HepG2 (cell line): ENCODE results near the gene PARVB. TPM values are rescaled to one million over a fixed set of nuclear protein-coding genes. Genes with fewer than 3 reads are reported as not detected.

ENCODE experiments used
- ATAC-seq: fragments of 200-7000 bp; cut with Tn5 transposase; 3 replicates; pipeline ENCODE4 v1.9.1; 2020; ENCODE audit warnings: mild to moderate bottlenecking, moderate library complexity
- BruUV-seq: library from RNA; stranded (reverse); fragments of 400-500 nt; replicated peaks from 2 replicates; lab custom pipeline; 2021; lab: Mats Ljungman, UMichigan
- CTCF ChIA-PET: fragments of 300-600 bp; formaldehyde crosslinking; extraction: SDS; loops from one replicate; lab custom pipeline; 2021; ENCODE audit warnings: low total read pairs, inconsistent platforms, low intra/inter-chr PET ratio; lab: Yijun Ruan, JAX
- POLR2A ChIA-PET: fragments of 350-600 bp; sonication (Branson Sonifier 250); formaldehyde crosslinking; loops from one replicate; lab custom pipeline; 2020; ENCODE audit warnings: antibody characterized with exemption, inconsistent platforms; lab: Yijun Ruan, JAX
- DNase-seq: peaks from one replicate; pipeline ENCODE4 v3.0.0-alpha.2; 2015; ENCODE audit warnings: low spot score
- FAIRE-seq: peaks from 3 replicates; lab custom pipeline; 2011; peaks lifted over from hg19 to GRCh38; lab: Jason Lieb, UNC
- H2AFZ ChIP-seq: one replicate; pipeline ENCODE4 v1.6.1; 2011; ENCODE audit warnings: low read length, inconsistent platforms
- H3K27ac ChIP-seq: fragments of 300-600 bp; 3 replicates; pipeline ENCODE4 v1.8.0; 2011; ENCODE audit warnings: mixed run types, mild to moderate bottlenecking, mixed read lengths, low read length, inconsistent platforms; ENCODE audit not compliant: insufficient read depth; ENCODE audit errors: extremely low read length
- H3K27me3 ChIP-seq, 2 experiments: fragments of 200-600 bp in 1 of 2; 2 replicates in 1 of 2; 3 replicates in 1 of 2; pipeline versions ENCODE4 v1.6.0 to v1.8.0; 2011; ENCODE audit warnings: low read length in 2 of 2, mild to moderate bottlenecking in 2 of 2, moderate library complexity in 2 of 2, inconsistent platforms in 1 of 2; ENCODE audit not compliant: insufficient read depth in 2 of 2, control insufficient read depth in 1 of 2
- H3K36me3 ChIP-seq, 2 experiments: fragments of 200-600 bp in 1 of 2; replicated peaks in 1 of 2; 2 replicates in 1 of 2; 3 replicates in 1 of 2; pipeline versions ENCODE4 v1.5.1 to v1.8.0; 2011; ENCODE audit warnings: low read length in 2 of 2, inconsistent platforms in 1 of 2; ENCODE audit not compliant: insufficient read depth in 2 of 2, control insufficient read depth in 1 of 2
- H3K4me1 ChIP-seq: 2 replicates; pipeline ENCODE4 v1.5.1; 2012; ENCODE audit warnings: low read length, inconsistent platforms; ENCODE audit not compliant: insufficient read depth
- H3K4me2 ChIP-seq: 2 replicates; pipeline ENCODE4 v1.6.0; 2011; ENCODE audit warnings: low read depth, low read length, inconsistent platforms
- H3K4me3 ChIP-seq, 3 experiments: fragments of 200-600 bp in 1 of 3; sonication (generic), shearing (Covaris generic) in 1 of 3; replicated peaks in 1 of 3; 2 replicates each; pipeline ENCODE4 v1.5.1; 2011 to 2016; ENCODE audit warnings: low read length in 3 of 3, inconsistent platforms in 2 of 3, low read depth in 2 of 3, mild to moderate bottlenecking in 2 of 3, control low read depth in 1 of 3, mixed read lengths in 1 of 3; ENCODE audit not compliant: insufficient read depth in 1 of 3
- H3K79me2 ChIP-seq: one replicate; pipeline ENCODE4 v1.6.1; 2011; ENCODE audit warnings: low read length, inconsistent platforms; ENCODE audit not compliant: insufficient read depth
- H3K9ac ChIP-seq: 2 replicates; pipeline ENCODE4 v1.6.0; 2011; ENCODE audit warnings: mild to moderate bottlenecking, low read depth, low read length, inconsistent platforms; ENCODE audit not compliant: insufficient read depth
- H3K9me3 ChIP-seq: 2 replicates; pipeline ENCODE4 v1.5.1; 2012; ENCODE audit warnings: mild to moderate bottlenecking, low read length
- H4K20me1 ChIP-seq: 2 replicates; pipeline ENCODE4 v1.6.0; 2011; ENCODE audit warnings: inconsistent platforms, mild to moderate bottlenecking, low read length, moderate library complexity; ENCODE audit not compliant: insufficient read depth
- ATF7 ChIP-seq, 2 experiments: fragments of 450-650 bp in 1 of 2; sonication (generic) in 1 of 2; formaldehyde crosslinking in 1 of 2; IDR thresholded peaks; 2 replicates each; pipeline versions ENCODE4 v1.4.0 to v1.6.1; 2016 to 2020; ENCODE audit warnings: antibody characterized with exemption in 1 of 2, mild to moderate bottlenecking in 1 of 2, missing genetic modification reagents in 1 of 2
- CREB1 ChIP-seq, 2 experiments: fragments of 450-650 bp in 1 of 2; IDR thresholded peaks; 2 replicates each; pipeline ENCODE4 v1.6.1; 2016 to 2017; ENCODE audit warnings: control low read depth in 1 of 2, mild to moderate bottlenecking in 1 of 2, missing compliant biosample characterization in 1 of 2, missing genetic modification characterization in 1 of 2
- ISL2 ChIP-seq: sonication (generic); formaldehyde crosslinking; IDR thresholded peaks from 2 replicates; pipeline ENCODE4 v1.5.0; 2020; ENCODE audit warnings: missing genetic modification reagents
- SP2 ChIP-seq: sonication (generic); formaldehyde crosslinking; IDR thresholded peaks from 2 replicates; pipeline ENCODE4 v1.5.1; 2020; ENCODE audit warnings: mild to moderate bottlenecking, missing genetic modification reagents
- ZNF367 ChIP-seq: sonication (generic); formaldehyde crosslinking; IDR thresholded peaks from 2 replicates; pipeline ENCODE4 v1.4.0; 2020; ENCODE audit warnings: missing genetic modification reagents, borderline replicate concordance
- WGBS: methylation state at CpG from one replicate; pipeline ENCODE4 v1.1.6; 2017; ENCODE audit warnings: low lambda C conversion rate; 5-methylcytosine and 5-hydroxymethylcytosine counted together
- in situ Hi-C: cut with HindIII; loops from 2 replicates; pipeline ENCODE4 v1.10.0; 2017; ENCODE audit warnings: low pct_unique_long_range_greater_than_20kb; ENCODE audit not compliant: extremely low pct_ligation_motif_present
- intact Hi-C: fragments of 100-400 bp; cut with micrococcal nuclease; formaldehyde crosslinking; loops from one replicate; pipeline ENCODE4 v1.10.0; 2022; ENCODE audit not compliant: unreplicated experiment
- polyA plus RNA-seq, 8 experiments: library from polyadenylated mRNA; depleted of rRNA in 3 of 8; stranded (reverse) in 7 of 8; unstranded in 1 of 8; fragments of >200 nt; fragmentation: Illumina TruSeq in 4 of 8; extraction: Trizol in 4 of 8; gene quantifications; 2 replicates each; pipeline versions ENCODE4 v1.2.1 to v1.2.3, GENCODE V29; 2011 to 2016; ENCODE audit warnings: low read depth in 4 of 8, missing spikeins in 1 of 8, mixed read lengths in 1 of 8; ENCODE audit not compliant: insufficient read depth in 1 of 8
- total RNA-seq, 5 experiments: library from RNA; depleted of rRNA; stranded (reverse); fragments of >200 nt; fragmentation: Illumina TruSeq; extraction: Trizol; gene quantifications; 2 replicates each; pipeline ENCODE4 v1.2.3, GENCODE V29; 2016; ENCODE audit warnings: low read depth in 1 of 5
- TF ChIP-seq, protein P1 (sequence below): sonication (generic); formaldehyde crosslinking; IDR thresholded peaks from 2 replicates; pipeline ENCODE4 v1.4.0; 2020; ENCODE audit warnings: missing genetic modification reagents, mild to moderate bottlenecking, borderline replicate concordance

Gene PARVB
- total and polyA plus RNA-seq, 2 of the 13 experiments (the other 11 are each of a cell fraction or from before 2014, with no cell fraction given): 0.11 to 0.15 TPM

DNA sequence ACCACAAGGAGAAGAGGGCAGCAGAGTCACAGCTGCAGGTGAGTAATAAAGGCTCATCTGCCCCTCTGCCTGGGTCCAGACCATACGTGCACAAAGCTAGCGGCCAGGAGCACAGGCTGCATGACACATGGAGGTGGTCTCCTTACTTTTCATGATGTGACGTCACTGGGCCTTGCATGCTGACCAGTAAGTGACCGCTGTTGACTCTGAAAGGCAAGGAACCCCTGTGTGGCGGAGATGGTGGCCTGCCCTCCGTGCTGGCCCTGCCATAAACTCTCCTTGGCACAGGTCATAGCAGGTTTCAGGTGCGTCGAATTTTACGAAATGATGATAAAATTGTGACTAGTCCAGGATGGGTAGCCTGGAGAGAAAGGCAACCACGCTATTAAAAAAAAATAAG is 149.1 kb downstream of the PARVB start:
- H3K9ac ChIP-seq: no peak overlapping the region
- peaks cover 0 to 9% of the 10 kb centered on the region in 2 experiments; a peak in 2 of 5 replicates for H3K27me3 ChIP-seq
- POLR2A ChIA-PET: no interaction called here
- ATAC-seq (no peak), FAIRE-seq (no peak), DNase-seq (no peak)
- intact Hi-C loops (no loop called here), in situ Hi-C loops (no loop called here)
- TF ChIP-seq ATF7 (IDR thresholded peaks at IDR 0.05): 0 out of 2 replicates have a peak, but pooled peaks have one; percentile 28
- TF ChIP-seq ATF7 (CRISPR knock-in tag; IDR thresholded peaks at IDR 0.05): no peak
- TF ChIP-seq ZNF367 (CRISPR knock-in tag): no peak
- TF ChIP-seq CREB1 (IDR thresholded peaks at IDR 0.05): peak; percentile 96
- TF ChIP-seq CREB1 (CRISPR knock-in tag; IDR thresholded peaks at IDR 0.05): no peak
- no peaks in the 10 kb centered on the region for H3K36me3 ChIP-seq
- H4K20me1 ChIP-seq: no peaks in the 10 kb centered on the region
- CTCF ChIA-PET: no interaction called here
- H3K79me2 ChIP-seq: no peaks in the 10 kb centered on the region
- H3K27ac ChIP-seq: no peak overlapping the region
- H3K9me3 ChIP-seq: no peaks in the 10 kb centered on the region
- no peak overlapping the region for H2AFZ ChIP-seq
- BruUV-seq: no TSS peak
- H3K4me3 ChIP-seq: no peak overlapping the region
- no peak overlapping the region for H3K4me2 ChIP-seq
- 55% methylated on average over 5 of the region's 10 CpGs for WGBS
- H3K4me1 ChIP-seq: no peaks in the 10 kb centered on the region

DNA sequence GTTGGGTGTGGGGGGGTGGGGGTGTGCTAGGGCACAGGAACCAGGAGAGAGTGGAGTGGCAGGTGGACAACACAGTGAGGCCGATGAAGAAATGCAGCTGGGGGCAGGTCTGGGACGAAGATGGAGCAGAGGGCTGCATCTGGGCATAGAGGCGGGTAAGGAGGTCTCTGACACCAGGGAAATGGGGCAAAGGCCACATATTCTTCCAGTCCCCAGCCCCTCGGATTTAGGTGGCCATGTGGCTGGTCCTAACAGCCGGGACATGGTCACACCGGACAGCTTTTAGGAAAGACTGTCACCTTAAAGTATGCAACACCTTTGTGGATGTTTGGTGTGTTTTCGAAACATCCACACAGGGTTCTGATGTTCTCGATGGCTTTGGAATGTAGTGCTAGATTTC is 151.6 kb downstream of the PARVB start:
- ChIA-PET CTCF (no interaction called here), POLR2A (no interaction called here)
- in situ Hi-C loops: no loop called here
- DNase-seq (no peak), FAIRE-seq (no peak), ATAC-seq (no peak)
- Histone ChIP-seq H2AFZ (no peak overlapping the region), H3K4me2 (no peak overlapping the region), H3K79me2 (no peaks in the 10 kb centered on the region), H3K4me1 (no peaks in the 10 kb centered on the region), H3K9ac (no peak overlapping the region), H3K4me3 (no peak overlapping the region), H3K27me3 (peaks cover 0 to 26% of the 10 kb centered on the region in 2 experiments; a peak in 3 of 5 replicates), H4K20me1 (no peaks in the 10 kb centered on the region), H3K36me3 (no peaks in the 10 kb centered on the region), H3K27ac (no peak overlapping the region), H3K9me3 (no peaks in the 10 kb centered on the region)
- intact Hi-C loops: no loop called here
- no TSS peak for BruUV-seq
- 0% methylated on average over 3 of the region's 8 CpGs for WGBS
- TF ChIP-seq SP2 (CRISPR knock-in tag) (no peak), ISL2 (CRISPR knock-in tag) (no peak)
- TF ChIP-seq, protein P1, sequence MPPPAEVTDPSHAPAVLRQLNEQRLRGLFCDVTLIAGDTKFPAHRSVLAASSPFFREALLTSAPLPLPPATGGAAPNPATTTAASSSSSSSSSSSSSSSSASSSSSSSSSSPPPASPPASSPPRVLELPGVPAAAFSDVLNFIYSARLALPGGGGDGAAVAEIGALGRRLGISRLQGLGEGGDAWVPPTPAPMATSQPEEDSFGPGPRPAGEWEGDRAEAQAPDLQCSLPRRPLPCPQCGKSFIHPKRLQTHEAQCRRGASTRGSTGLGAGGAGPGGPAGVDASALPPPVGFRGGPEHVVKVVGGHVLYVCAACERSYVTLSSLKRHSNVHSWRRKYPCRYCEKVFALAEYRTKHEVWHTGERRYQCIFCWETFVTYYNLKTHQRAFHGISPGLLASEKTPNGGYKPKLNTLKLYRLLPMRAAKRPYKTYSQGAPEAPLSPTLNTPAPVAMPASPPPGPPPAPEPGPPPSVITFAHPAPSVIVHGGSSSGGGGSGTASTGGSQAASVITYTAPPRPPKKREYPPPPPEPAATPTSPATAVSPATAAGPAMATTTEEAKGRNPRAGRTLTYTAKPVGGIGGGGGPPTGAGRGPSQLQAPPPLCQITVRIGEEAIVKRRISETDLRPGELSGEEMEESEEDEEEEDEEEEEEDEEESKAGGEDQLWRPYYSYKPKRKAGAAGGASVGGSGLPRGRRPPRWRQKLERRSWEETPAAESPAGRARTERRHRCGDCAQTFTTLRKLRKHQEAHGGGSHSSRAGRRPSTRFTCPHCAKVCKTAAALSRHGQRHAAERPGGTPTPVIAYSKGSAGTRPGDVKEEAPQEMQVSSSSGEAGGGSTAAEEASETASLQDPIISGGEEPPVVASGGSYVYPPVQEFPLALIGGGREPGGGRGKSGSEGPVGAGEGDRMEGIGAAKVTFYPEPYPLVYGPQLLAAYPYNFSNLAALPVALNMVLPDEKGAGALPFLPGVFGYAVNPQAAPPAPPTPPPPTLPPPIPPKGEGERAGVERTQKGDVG (CRISPR knock-in tag): no peak
